ENCODE measurements around the gene VSIG1. TPM values are rescaled to one million over a fixed set of nuclear protein-coding genes. Genes with fewer than 3 reads are reported as not detected.

Gene VSIG1
- total and polyA plus RNA-seq, 2 of the 8 experiments (the other 6 are each of a cell fraction or from before 2014, with no cell fraction given) = 2.2 to 2.9 TPM

- no peak for TF ChIP-seq EGR1 (IDR thresholded peaks at IDR 0.05; ENCODE audit: borderline replicate concordance, low read depth, low read length)
Observed at GRCh38 chrX:108059801-108060200, 14.9 kb downstream of the VSIG1 start (continued).

GRCh38 chrX:108064001-108064400 is 19.1 kb downstream of the VSIG1 start:
- Histone ChIP-seq H3K36me3 (ENCODE audit: control insufficient read depth in 2 of 4, insufficient read depth in 4 of 4, low read length in 3 of 4) (no peaks in the 10 kb centered on the region), H3K9ac (replicated peaks in 1 of 4; ENCODE audit: extremely low read depth in 1 of 4, low read depth in 3 of 4, low read length in 3 of 4) (no peak overlapping the region), H3K27me3 (replicated peaks in 1 of 4; ENCODE audit: control insufficient read depth in 3 of 4, extremely low read depth in 1 of 4, insufficient read depth in 3 of 4, low read length in 3 of 4) (no peaks in the 10 kb centered on the region), H3K79me2 (ENCODE audit: control insufficient read depth in 1 of 2, insufficient read depth in 2 of 2, low read length in 2 of 2) (no peaks in the 10 kb centered on the region), H3K27ac (ENCODE audit: low read depth, low read length) (no peak overlapping the region), H4K20me1 (replicated peaks in 1 of 2; ENCODE audit: control insufficient read depth in 1 of 2, insufficient read depth in 2 of 2, low read length in 2 of 2) (no peaks in the 10 kb centered on the region), H2BK12ac (ENCODE audit: low read depth, low read length) (no peak overlapping the region), H2AFZ (ENCODE audit: low read length) (no peak overlapping the region), H3K23me2 (ENCODE audit: low read depth, low read length) (no peaks in the 10 kb centered on the region), H3K4ac (replicated peaks; ENCODE audit: insufficient read length, low read depth, low read length) (no peak overlapping the region), H3K18ac (ENCODE audit: extremely low read depth, low read length) (no peak overlapping the region), H3K23ac (ENCODE audit: insufficient read length) (no peak overlapping the region), H2BK120ac (replicated peaks; ENCODE audit: low read depth, low read length) (no peak overlapping the region), H3K79me1 (ENCODE audit: low read depth, low read length) (no peaks in the 10 kb centered on the region), H3K4me3 (ENCODE audit: extremely low read depth in 1 of 4, insufficient read depth in 2 of 4, low read depth in 3 of 4, low read length in 4 of 4) (no peak overlapping the region), H4K5ac (ENCODE audit: insufficient read length, low read depth, low read length) (no peak overlapping the region), H3K56ac (replicated peaks; ENCODE audit: insufficient read length, low read depth, low read length) (no peak overlapping the region), H4K8ac (ENCODE audit: extremely low read depth, insufficient read depth, low read length) (no peak overlapping the region), H2BK5ac (ENCODE audit: low read depth, low read length) (no peak overlapping the region), H3K9me3 (ENCODE audit: insufficient read depth in 2 of 2, low read depth in 1 of 2, low read length in 1 of 2) (no peaks in the 10 kb centered on the region), H2BK15ac (ENCODE audit: low read length) (no peak overlapping the region), H3K14ac (ENCODE audit: insufficient read length) (no peak overlapping the region), H2AK5ac (ENCODE audit: low read depth, low read length) (no peak overlapping the region), H2BK20ac (ENCODE audit: low read length) (no peak overlapping the region), H3K4me1 (replicated peaks in 1 of 4; ENCODE audit: control insufficient read depth in 3 of 4, insufficient read depth in 4 of 4, low read length in 3 of 4) (no peaks in the 10 kb centered on the region), H4K91ac (replicated peaks; ENCODE audit: insufficient read length, low read length) (no peak overlapping the region), H3K4me2 (ENCODE audit: insufficient read depth in 1 of 2, low read depth in 2 of 2, low read length in 2 of 2) (no peak overlapping the region)
- 64% methylated on average over 1 of the region's 1 CpG; no CpG with 5 or more reads in 1 of the 2 experiments for WGBS, 2 experiments (ENCODE audit: extremely low coverage in 1 of 2, insufficient coverage in 1 of 2, insufficient read length in 1 of 2, insufficient replicate concordance in 2 of 2, low coverage in 1 of 2, low lambda C conversion rate in 2 of 2, missing lambda C conversion rate in 1 of 2)
- FAIRE-seq (no peak), DNase-seq (ENCODE audit: low read depth in 1 of 2, low spot score in 2 of 2) (no peak)
- POLR2A ChIA-PET (ENCODE audit: partially characterized antibody) = no interaction called here
- CTCF ChIA-PET (ENCODE audit: partially characterized antibody) = no interaction called here
- TF ChIP-seq EP300 (IDR thresholded peaks at IDR 0.05; ENCODE audit: borderline replicate concordance in 1 of 2, low read depth in 2 of 2, low read length in 2 of 2) (no peak), USF2 (IDR thresholded peaks at IDR 0.05; ENCODE audit: low read length) (no peak)
